ENCODE data around the gene C4orf33.

DNA sequence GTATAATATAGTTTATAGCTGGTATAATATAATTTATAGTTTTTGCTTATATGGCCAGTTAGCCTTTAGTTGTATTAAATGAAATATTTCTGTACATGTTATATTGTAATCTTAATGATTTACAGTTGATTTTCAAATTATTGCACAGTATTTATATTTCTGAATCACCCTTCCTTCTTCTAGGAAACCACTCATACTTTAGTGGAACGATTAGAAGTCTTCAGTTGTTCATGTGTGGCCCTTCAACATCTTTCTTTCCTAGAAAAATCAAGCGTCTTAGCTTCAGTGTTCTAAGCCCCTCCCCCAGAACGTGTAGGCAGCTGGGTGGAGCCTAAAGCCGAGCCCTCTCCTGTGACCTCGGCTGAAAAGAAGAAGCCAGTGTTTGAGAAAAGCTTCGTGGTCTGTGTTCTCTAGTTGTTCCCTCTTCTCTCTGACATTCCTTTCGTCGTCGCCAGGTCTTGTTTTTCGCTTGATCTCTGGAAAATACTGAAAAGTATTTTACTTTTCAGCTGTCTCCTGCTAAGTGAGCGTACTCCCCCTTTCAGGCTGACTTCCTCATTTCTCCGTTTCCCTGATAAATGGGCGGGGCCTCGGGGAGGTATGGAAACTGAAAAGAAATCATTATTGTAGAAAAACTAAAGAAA is at the start of gene C4orf33:
- TF ChIP-seq YY1 (IDR thresholded peaks at IDR 0.05; ENCODE audit: insufficient read depth, insufficient read length) (no peak), SUZ12 (IDR thresholded peaks at IDR 0.05; ENCODE audit: extremely low read depth, insufficient read depth, insufficient read length) (no peak), ZNF274 (IDR thresholded peaks at IDR 0.05; ENCODE audit: low read depth, low read length) (no peak)
